ENCODE data around the gene CASZ1. TPM values are rescaled to one million over a fixed set of nuclear protein-coding genes. Genes with fewer than 3 reads are reported as not detected.

CASZ1 gene
- total RNA-seq, 1 donor from 2014 or later: 18.3 TPM

DNA sequence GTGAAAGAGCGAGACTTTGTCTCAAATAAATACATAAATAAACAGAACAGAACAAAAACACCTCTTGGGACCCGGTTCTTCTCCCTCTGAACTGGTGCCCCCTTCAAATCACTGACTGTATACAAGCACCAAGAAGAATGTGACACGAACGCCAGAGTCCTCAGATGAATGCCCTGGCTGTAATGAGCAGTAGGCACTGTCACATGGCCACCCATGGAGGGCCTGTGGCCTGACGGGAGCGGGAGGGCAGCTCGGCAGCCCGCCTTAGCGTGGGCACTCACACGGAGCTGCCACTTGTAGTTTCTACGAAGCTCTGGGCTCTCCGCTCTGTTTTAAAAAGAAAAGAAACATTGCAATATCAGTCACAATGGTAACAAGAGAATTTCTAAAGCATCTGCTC is 175.7 kb downstream of the CASZ1 start:
- no peak for DNase-seq
- Mint-ChIP-seq H3K9me3 (ENCODE audit: unreplicated experiment) (peaks cover 4% of the 10 kb centered on the region), H3K36me3 (ENCODE audit: unreplicated experiment) (no peaks in the 10 kb centered on the region), H3K27me3 (ENCODE audit: unreplicated experiment) (peaks cover 6% of the 10 kb centered on the region), H3K4me1 (ENCODE audit: low read depth, unreplicated experiment) (peaks cover 6% of the 10 kb centered on the region), H3K27ac (ENCODE audit: unreplicated experiment) (no peak overlapping the region), H3K4me3 (ENCODE audit: unreplicated experiment) (no peak overlapping the region)
- TF ChIP-seq, protein P1, sequence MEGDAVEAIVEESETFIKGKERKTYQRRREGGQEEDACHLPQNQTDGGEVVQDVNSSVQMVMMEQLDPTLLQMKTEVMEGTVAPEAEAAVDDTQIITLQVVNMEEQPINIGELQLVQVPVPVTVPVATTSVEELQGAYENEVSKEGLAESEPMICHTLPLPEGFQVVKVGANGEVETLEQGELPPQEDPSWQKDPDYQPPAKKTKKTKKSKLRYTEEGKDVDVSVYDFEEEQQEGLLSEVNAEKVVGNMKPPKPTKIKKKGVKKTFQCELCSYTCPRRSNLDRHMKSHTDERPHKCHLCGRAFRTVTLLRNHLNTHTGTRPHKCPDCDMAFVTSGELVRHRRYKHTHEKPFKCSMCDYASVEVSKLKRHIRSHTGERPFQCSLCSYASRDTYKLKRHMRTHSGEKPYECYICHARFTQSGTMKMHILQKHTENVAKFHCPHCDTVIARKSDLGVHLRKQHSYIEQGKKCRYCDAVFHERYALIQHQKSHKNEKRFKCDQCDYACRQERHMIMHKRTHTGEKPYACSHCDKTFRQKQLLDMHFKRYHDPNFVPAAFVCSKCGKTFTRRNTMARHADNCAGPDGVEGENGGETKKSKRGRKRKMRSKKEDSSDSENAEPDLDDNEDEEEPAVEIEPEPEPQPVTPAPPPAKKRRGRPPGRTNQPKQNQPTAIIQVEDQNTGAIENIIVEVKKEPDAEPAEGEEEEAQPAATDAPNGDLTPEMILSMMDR (IDR thresholded peaks at IDR 0.05; ENCODE audit: partially characterized antibody, unreplicated experiment): no peak

DNA sequence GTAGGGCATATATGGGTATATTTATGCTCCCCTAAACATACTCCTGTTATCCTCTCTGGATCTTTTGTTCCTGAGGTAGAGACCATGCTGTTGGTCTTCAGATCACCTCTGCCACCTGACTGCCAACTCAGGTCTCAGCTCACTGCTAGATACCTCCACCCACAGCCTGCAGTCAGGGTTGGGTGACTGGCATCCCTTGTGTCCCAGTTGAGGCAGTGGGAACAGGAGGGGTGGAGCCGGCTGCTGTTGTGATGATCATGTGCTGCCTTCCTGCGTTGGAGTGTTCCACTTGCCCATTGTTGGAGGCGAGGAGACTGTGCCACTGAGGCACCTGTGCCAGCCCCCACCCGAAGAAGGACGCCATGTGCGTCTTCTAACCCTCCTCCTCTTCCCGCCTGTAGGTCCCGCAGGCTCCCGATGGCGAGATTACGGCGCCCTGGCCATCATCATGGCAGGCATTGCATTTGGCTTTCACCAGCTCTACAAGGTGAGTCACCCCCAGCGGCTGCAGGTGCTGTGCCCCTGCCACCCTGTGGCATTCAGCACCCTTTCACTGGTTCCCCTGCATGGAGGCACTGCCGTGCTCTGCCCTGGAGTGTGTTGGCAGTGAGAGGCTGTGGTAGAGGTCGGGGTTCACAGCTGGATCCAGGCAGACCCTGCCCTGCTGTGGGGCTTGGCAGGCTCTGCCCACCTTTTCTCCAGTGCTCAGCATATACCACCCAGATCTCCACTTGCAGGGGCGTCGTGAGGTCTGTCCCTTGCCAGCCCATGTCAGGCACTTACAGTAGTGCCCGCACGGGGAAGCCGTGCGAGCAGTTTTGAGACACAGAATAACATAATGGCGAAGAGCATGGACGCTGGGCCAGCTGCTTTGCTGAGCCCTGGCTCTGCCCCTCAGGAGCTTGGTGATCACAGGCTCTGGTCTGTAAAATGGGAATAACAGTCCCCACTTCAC is 178.2 kb downstream of the CASZ1 start:
- peaks cover 6% of the 10 kb centered on the region for H3K9me3 Mint-ChIP-seq (ENCODE audit: unreplicated experiment)
- TF ChIP-seq, protein P1 (IDR thresholded peaks at IDR 0.05; ENCODE audit: partially characterized antibody, unreplicated experiment): no peak
- peaks cover 8% of the 10 kb centered on the region for H3K4me1 Mint-ChIP-seq (ENCODE audit: low read depth, unreplicated experiment)
- no peak overlapping the region for H3K4me3 Mint-ChIP-seq (ENCODE audit: unreplicated experiment)
- no peak for DNase-seq
- H3K27me3 Mint-ChIP-seq (ENCODE audit: unreplicated experiment): peaks cover 8% of the 10 kb centered on the region
- no peaks in the 10 kb centered on the region for H3K36me3 Mint-ChIP-seq (ENCODE audit: unreplicated experiment)
- no peak overlapping the region for H3K27ac Mint-ChIP-seq (ENCODE audit: unreplicated experiment)

DNA sequence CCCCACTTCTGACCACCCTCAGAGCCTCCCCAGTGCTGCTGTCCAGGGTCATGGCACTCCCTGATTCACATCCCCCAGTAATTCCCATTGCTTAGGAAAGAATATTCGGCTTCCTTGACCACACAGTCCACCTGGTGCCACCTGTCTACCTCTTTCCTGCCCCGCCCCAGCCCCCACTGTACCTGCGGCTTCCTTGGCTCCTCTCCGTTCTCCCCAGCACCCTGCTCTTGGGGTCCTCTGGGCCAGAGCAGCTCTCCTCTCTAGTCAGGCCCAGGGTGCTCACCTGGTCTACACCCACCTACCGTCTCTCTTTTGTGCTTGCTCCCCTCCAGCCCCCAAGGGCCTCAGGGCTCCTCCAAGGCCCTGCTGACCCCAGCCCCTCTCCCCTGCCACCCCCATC is 179.1 kb downstream of the CASZ1 start:
- Mint-ChIP-seq H3K27ac (ENCODE audit: unreplicated experiment) (no peak overlapping the region), H3K4me3 (ENCODE audit: unreplicated experiment) (no peak overlapping the region), H3K36me3 (ENCODE audit: unreplicated experiment) (no peaks in the 10 kb centered on the region), H3K4me1 (ENCODE audit: low read depth, unreplicated experiment) (peaks cover 7% of the 10 kb centered on the region), H3K27me3 (ENCODE audit: unreplicated experiment) (peaks cover 6% of the 10 kb centered on the region), H3K9me3 (ENCODE audit: unreplicated experiment) (peaks cover 4% of the 10 kb centered on the region)
- TF ChIP-seq, protein P1 (IDR thresholded peaks at IDR 0.05; ENCODE audit: partially characterized antibody, unreplicated experiment): no peak
- no peak for DNase-seq

GRCh38 chr1:10616696-10617095 is 179.8 kb downstream of the CASZ1 start:
- Mint-ChIP-seq H3K4me3 (ENCODE audit: unreplicated experiment) (no peak overlapping the region), H3K4me1 (ENCODE audit: low read depth, unreplicated experiment) (peaks cover 5% of the 10 kb centered on the region), H3K27ac (ENCODE audit: unreplicated experiment) (no peak overlapping the region), H3K36me3 (ENCODE audit: unreplicated experiment) (no peaks in the 10 kb centered on the region), H3K9me3 (ENCODE audit: unreplicated experiment) (peaks cover 4% of the 10 kb centered on the region), H3K27me3 (ENCODE audit: unreplicated experiment) (peaks cover 3% of the 10 kb centered on the region)
- TF ChIP-seq, protein P1 (IDR thresholded peaks at IDR 0.05; ENCODE audit: partially characterized antibody, unreplicated experiment): no peak
- no peak for DNase-seq
